DMS53 treated with DMSO at 0.1 percent for 48 hours (cell line): Measurements from ENCODE around the gene TMEM168.
A peak's percentile ranks its signal among the peaks of the same experiment; 100 is the strongest.
"Not testable (repeated sequence)": the region's sequence is repeated elsewhere in the genome, so short reads cannot be mapped to it uniquely, and the experiment has no call there.

Experiments
- DNase-seq: peaks from one replicate; lab custom pipeline; 2025; ENCODE audit not compliant: unreplicated experiment; lab: John Stamatoyannopoulos, UW

TMEM168 gene

DNA sequence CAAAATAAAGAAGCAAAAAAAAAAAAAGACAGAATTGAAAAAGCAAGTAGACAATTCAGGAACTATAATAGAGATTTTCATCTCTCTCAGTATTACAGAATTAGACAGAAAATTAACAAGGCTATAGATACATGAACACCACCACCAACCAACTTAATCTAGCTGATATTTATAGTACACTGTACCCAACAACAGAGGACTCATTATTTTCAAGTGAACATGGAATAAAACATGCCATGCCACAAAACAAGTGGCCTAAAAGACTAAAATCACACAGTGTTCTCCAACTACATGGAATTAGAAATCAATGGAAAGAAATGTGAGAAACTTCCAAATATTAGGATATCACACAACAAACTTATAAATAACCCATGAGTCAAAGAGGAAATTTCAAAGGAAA, 9.1 kb downstream of the TMEM168 start:
- DNase-seq, result no peak

- no peak for DNase-seq
Observed at GRCh38 chr7:112779667-112780066, 10.5 kb downstream of the TMEM168 start.

DNA sequence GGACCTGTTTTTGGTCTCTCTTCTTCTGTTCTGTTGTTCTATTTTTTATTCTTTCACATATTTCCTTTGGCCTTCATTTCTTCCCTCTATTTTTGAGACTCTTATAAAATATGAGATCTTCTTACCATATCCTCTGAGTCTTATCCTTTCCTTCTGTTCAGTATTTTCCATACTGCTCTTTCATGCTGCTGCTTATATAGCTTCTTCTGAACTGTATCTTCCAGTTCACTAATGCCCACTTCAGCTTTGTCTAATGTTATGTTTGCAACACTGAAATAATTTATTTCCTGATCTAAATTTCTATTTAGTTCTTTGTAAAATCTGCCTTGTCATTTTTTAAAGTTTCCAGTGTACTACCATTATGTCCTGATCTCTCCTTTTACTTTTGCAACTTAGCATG, 12.8 kb downstream of the TMEM168 start:
- DNase-seq, result no peak

DNA sequence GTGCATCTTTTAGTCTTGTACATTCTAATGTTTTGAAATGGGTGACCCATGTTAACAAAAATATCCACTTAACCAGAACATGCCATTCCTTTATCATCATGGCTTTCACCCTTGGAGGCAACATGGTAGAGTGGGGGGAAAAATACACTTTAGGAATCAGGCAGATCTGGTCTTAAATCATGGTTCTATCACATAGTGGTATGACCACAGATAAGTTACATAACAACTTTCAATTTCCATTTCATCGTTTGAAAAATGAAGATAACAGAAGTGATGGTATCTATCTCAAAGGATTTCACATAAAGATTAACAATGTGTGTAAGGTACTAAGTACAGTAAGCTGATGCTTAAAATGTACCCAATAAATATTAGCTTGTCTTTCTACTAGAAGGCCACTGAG, 19.0 kb downstream of the TMEM168 start:
- no peak for DNase-seq

DNA sequence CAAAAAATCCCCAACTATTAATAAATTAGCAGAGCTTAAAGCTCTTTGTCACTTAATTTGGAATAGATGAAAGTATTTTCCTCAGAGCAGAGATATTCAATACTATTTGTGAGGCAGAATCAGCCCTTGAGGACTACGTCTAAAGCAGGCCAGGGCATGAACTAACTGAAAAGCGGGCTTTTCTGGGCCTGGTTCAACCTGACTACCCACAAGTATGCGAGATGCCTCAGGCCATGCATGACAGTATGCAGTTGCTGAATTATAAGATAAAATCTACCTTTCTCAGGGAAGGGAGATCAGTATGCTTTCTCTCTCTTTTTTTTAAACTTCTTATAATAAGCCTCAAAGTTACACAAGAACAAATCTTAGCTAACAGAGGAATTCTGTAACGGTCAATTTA, 20.1 kb downstream of the TMEM168 start:
- no peak for DNase-seq

DNA sequence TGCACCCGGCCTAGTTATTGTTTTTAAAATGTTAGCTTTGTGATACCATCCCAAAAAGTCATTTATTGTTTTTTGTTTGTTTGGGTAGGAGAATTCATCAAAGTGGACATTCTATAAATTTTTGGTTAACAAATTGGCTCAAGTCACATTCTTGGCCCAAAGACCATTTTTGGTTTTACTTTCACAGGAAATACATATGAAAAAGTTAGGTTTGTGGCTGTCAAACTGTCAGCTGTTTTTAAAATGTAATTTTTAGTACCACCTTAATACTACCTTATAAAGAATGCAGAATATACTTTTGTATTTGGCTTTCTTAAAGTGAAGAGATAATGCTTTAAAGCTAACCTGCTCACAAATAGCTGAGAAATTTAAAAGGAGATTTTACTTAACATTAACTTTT, 25.1 kb downstream of the TMEM168 start:
- no peak for DNase-seq

DNA sequence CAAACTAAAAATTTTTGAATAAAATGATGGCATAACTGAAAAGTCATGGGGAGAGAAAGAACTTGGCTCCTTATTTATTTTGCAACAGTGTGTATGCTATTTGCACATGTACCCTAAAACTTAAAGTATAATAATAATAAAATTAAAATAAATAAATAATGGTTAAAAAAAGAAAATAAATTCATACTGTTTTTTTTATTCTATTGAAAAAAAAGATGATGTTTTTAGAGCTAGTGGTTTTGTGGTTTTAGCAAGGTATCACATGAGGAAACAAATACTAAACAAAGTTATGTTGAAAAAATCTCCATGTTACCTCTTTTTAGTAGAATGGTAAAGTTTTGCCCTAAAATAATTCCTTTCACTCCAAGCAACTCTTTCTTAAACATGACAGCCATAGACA, 26.2 kb downstream of the TMEM168 start:
- DNase-seq, result no peak

- DNase-seq, result no peak
Observed at GRCh38 chr7:112763298-112763697, 26.9 kb downstream of the TMEM168 start.

- no peak for DNase-seq
Observed at GRCh38 chr7:112759905-112760304, 30.3 kb downstream of the TMEM168 start.

GRCh38 chr7:112757337-112757736, 32.9 kb downstream of the TMEM168 start:
- DNase-seq, result no peak

GRCh38 chr7:112753298-112753697, 36.9 kb downstream of the TMEM168 start:
- no peak for DNase-seq

- no peak for DNase-seq
Observed at GRCh38 chr7:112752576-112752975, 37.6 kb downstream of the TMEM168 start.

DNA sequence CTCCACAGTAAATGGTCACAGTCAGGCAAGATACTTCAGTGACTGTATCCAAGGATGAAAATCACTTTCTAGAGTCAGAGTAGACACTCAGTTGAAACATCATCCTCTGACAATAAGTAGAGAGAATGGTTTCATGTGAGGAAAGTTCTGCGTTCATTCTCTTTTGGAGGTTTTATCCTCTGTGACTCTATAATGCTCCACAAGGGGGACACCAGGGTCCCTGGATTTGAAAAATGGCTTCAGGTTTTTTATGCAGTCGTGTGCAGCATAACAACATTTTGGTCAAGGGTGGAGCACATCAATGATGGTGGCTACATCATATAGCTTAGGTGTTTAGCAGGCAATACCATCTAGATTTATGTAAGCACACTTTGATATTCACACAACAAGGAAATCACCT, 40.4 kb downstream of the TMEM168 start:
- DNase-seq, result no peak

DNA sequence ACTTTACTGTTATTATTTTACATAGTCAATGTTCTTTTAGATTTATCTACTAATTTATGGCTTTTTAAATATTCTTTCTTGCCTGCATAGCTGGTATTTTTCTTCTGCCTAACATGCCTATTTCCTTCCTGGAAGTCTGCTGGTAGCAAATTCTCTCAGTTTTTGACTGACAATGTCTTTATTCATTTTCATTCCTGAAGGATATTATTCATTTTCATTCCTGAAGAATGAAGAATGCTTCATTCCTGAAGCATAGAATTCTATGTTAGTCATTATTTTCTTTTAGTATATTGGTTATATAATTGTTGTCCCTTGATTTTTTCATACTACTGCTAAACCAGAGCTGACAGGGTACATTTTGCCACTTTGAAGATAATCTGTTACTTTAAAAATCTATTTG, 41.8 kb downstream of the TMEM168 start:
- DNase-seq, result no peak

DNA sequence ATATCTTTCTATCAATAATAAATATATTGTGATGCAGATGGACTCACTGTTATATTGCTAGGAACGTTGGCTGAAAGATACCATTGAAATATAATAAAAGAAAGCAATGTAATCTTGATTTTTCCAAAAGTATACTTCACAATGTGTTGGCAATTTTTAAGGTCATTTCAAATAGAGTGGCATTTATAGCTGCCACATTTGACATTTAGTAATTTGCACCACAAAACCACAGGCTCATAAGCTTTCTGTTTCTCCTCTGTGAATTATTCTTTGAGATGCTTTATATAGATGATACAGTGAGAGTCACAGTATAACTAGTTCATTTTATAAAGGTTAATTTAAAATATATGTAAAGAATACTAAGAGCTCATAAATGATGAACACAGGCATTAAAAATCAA, 44.6 kb downstream of the TMEM168 start:
- DNase-seq, result no peak

DNA sequence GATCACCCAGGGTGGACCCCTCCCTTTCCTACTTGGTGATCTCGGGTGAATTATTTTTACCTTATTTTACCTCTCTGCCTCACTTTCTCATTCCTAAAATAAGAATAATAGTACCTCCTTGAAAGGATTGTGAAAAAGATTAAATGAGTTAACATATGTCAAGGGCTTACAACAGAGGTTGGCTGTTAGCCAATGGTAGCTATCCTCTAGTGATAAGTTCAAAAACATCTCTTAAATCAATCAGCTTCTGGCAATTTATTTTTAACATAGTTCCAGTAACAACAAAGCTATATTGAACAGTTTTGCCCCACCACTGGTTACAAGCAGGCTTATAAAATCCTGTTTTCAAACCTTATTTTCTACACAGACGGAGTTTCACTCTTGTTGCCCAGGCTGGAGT, 45.4 kb downstream of the TMEM168 start:
- DNase-seq, result no peak

- peak; percentile 5 for DNase-seq
Observed at GRCh38 chr7:112743811-112744210, 46.4 kb downstream of the TMEM168 start.

GRCh38 chr7:112740667-112741066, 49.5 kb downstream of the TMEM168 start:
- DNase-seq, result no peak

DNA sequence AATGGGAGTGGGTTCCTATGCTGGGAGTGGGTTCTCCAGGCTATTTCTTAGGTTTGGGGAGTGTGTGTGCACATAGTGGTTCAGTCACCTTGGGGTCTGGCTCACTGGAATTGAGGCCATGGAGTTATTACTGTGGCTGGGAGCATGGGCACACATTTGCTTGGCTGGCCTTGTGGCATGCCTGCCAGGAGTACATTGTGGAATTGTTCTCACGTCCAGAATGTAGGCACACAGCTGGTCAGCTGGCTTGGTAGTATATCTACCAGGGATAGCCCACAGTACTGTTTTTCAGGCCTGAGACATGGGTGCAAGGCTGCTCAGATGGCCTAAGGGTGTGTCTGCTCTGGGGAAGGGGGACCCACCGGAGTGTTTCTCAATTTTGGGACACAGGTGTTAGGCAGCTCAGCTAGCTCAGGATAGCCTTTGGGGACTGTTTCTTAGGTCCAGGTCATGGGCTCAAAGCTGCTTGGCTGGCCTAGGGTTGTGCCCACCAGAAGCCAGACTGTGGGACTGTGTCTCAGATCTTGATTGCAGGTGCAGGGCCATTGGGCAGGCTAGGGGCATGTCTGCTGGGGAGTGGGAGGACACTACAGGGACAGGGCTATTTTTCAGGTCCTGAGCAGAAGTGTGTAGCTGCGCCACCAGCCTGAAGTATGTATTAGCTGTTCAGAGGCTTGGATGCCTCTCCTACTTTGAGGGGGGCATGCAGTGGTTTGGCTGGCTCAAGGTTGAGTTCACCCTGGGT, 50.6 kb downstream of the TMEM168 start:
- no peak for DNase-seq

- no peak for DNase-seq
Observed at GRCh38 chr7:112735261-112735660, 54.9 kb downstream of the TMEM168 start.

DNA sequence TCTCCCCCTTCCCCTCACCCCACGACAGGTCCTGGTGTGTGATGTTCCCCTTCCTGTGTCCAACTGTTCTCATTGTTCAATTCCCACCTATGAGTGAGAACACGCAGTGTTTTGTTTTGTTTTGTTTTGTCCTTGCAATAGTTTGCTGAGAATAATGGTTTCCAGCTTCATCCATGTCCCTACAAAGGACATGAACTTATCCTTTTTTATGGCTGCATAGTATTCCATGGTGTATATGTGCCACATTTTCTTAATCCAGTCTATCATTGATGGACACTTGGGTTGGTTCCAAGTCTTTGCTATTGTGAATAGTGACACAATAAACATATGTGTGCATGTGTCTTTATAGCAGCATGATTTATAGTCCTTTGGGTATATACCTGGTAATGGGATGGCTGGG, 58.9 kb downstream of the TMEM168 start:
- not testable (repeated sequence) for DNase-seq

DNA sequence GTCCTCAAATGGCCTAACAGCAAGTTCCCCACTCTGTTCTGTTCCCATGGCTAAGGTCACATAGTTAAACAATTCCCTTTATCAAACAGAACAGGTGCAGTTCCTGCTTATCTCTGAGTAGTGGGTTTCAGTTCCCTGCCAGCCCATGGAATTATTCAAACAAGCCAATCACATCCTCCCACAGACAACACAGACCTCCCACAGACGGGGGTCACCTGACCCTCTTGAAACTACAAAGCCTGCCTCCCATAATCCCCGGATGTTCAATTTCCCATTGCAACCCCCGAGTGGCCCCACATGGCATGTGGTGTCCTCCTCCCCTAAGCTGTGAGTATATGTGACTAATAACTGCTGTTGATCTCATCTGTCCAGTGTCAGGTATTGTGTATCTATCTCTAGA, 64.1 kb downstream of the TMEM168 start:
- no peak for DNase-seq

GRCh38 chr7:112723416-112723815, 66.8 kb downstream of the TMEM168 start:
- no peak for DNase-seq
